Loucy (cell line): ENCODE data around the gene KCNMA1.

Experiments used
- CTCF ChIP-seq: fragments of 200-600 bp; sonication (generic); conservative IDR thresholded peaks from 2 replicates; pipeline ENCODE4 v1.5.1; 2014; ENCODE audit warnings: mild to moderate bottlenecking, antibody characterized with exemption, low read length
- EZH2phosphoT487 ChIP-seq: fragments of 200-600 bp; IDR thresholded peaks from 2 replicates; pipeline ENCODE4 v1.6.1; 2018; ENCODE audit warnings: antibody characterized with exemption, mild to moderate bottlenecking, moderate library complexity, borderline replicate concordance

DNA sequence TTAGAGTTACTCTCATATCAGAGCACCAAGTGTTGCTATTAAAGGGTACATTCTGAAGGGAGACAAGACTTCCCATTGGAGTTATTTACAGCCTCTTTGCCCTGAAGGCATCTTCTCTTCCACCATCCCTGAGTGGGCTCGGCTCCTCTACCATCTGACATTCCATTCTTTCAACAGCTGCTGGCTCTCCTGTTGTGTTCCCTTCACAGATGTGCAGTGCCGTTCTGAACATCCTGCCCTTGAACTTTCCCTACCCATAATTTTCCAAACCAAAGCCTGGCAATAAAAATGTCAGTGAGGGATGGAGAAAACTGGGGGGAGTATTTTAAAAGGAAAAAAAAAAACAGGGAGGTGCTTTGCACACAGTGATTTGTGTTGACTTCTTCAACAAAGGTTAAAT lies 392.9 kb downstream of the KCNMA1 start:
- TF ChIP-seq CTCF (no peak), EZH2phosphoT487 (no peak)
